ENCODE results near the gene DUX4. TPM values are rescaled to one million over a fixed set of nuclear protein-coding genes. Genes with fewer than 3 reads are reported as not detected.
"Not testable (repeated sequence)": the region's sequence is repeated elsewhere in the genome, so short reads cannot be mapped to it uniquely, and the experiment has no call there.

DUX4 gene
- not detected for polyA plus RNA-seq (2013, experiment 1 of 2)
- not detected for polyA plus RNA-seq (2013, experiment 2 of 2)

- not testable (repeated sequence) for H2AFZ ChIP-seq (ENCODE audit: low read length); H3K27me3 ChIP-seq (ENCODE audit: control insufficient read depth in 3 of 3, insufficient read depth in 3 of 3, low read depth in 1 of 3, low read length in 3 of 3); H3K9me3 ChIP-seq (replicated peaks in 1 of 2; ENCODE audit: control insufficient read depth in 2 of 2, insufficient read depth in 1 of 2, low read depth in 1 of 2, low read length in 2 of 2); H3K27ac ChIP-seq (replicated peaks; ENCODE audit: low read length); H3K4me3 ChIP-seq (ENCODE audit: low read length in 2 of 2); H2BK120ac ChIP-seq (ENCODE audit: low read depth, low read length); H3K18ac ChIP-seq (ENCODE audit: low read length); H4K91ac ChIP-seq (ENCODE audit: low read depth, low read length, poor library complexity); H3K4ac ChIP-seq (ENCODE audit: low read length); H2AK5ac ChIP-seq (ENCODE audit: low read depth, low read length); H3K9ac ChIP-seq (ENCODE audit: low read depth, low read length, poor library complexity); H3K4me1 ChIP-seq (ENCODE audit: control insufficient read depth in 2 of 2, insufficient read depth in 1 of 2, low read depth in 1 of 2, low read length in 2 of 2); DNase-seq (ENCODE audit: low spot score); H2BK5ac ChIP-seq (ENCODE audit: low read length); H3K14ac ChIP-seq (ENCODE audit: low read length); H3K36me3 ChIP-seq (replicated peaks in 1 of 2; ENCODE audit: control insufficient read depth in 2 of 2, insufficient read depth in 2 of 2, low read length in 2 of 2); H3K4me2 ChIP-seq (ENCODE audit: insufficient read depth, low read length, poor library complexity, severe bottlenecking); H3K23ac ChIP-seq (ENCODE audit: low read depth, low read length, poor library complexity); H3K79me1 ChIP-seq (ENCODE audit: low read depth, low read length); H4K8ac ChIP-seq (ENCODE audit: low read depth, low read length); H2BK12ac ChIP-seq (ENCODE audit: low read length); H2BK15ac ChIP-seq (ENCODE audit: low read length)
- WGBS, 2 donors (ENCODE audit: extremely low coverage in 2 of 2, insufficient read length in 2 of 2, insufficient replicate concordance in 1 of 2), result no CpG with 5 or more reads among the region's 32 CpGs
Observed at GRCh38 chr4:190173428-190173827, at the start of gene DUX4. Gene DUX4, plus strand, starts transcription at chr4:190173774. Its CDS starts 0 bp downstream, at chr4:190173774.

GRCh38 chr4:190175436-190175835, 1.9 kb downstream of the DUX4 start:
- not testable (repeated sequence) for H4K91ac ChIP-seq (ENCODE audit: low read depth, low read length, poor library complexity); H3K4me2 ChIP-seq (ENCODE audit: insufficient read depth, low read length, poor library complexity, severe bottlenecking); H2AK5ac ChIP-seq (ENCODE audit: low read depth, low read length); H3K14ac ChIP-seq (ENCODE audit: low read length); H2BK12ac ChIP-seq (ENCODE audit: low read length); H2BK120ac ChIP-seq (ENCODE audit: low read depth, low read length); H3K79me1 ChIP-seq (ENCODE audit: low read depth, low read length); H2AFZ ChIP-seq (ENCODE audit: low read length); H3K27ac ChIP-seq (replicated peaks; ENCODE audit: low read length); H3K9me3 ChIP-seq (replicated peaks in 1 of 2; ENCODE audit: control insufficient read depth in 2 of 2, insufficient read depth in 1 of 2, low read depth in 1 of 2, low read length in 2 of 2); H3K4me3 ChIP-seq (ENCODE audit: low read length in 2 of 2); H3K23ac ChIP-seq (ENCODE audit: low read depth, low read length, poor library complexity); H3K27me3 ChIP-seq (ENCODE audit: control insufficient read depth in 3 of 3, insufficient read depth in 3 of 3, low read depth in 1 of 3, low read length in 3 of 3); H3K4me1 ChIP-seq (ENCODE audit: control insufficient read depth in 2 of 2, insufficient read depth in 1 of 2, low read depth in 1 of 2, low read length in 2 of 2); H3K36me3 ChIP-seq (replicated peaks in 1 of 2; ENCODE audit: control insufficient read depth in 2 of 2, insufficient read depth in 2 of 2, low read length in 2 of 2); H2BK15ac ChIP-seq (ENCODE audit: low read length); H2BK5ac ChIP-seq (ENCODE audit: low read length); H3K4ac ChIP-seq (ENCODE audit: low read length); H3K9ac ChIP-seq (ENCODE audit: low read depth, low read length, poor library complexity); DNase-seq (ENCODE audit: low spot score); H4K8ac ChIP-seq (ENCODE audit: low read depth, low read length); H3K18ac ChIP-seq (ENCODE audit: low read length)
- no CpG with 5 or more reads among the region's 33 CpGs for WGBS, 2 donors (ENCODE audit: extremely low coverage in 2 of 2, insufficient read length in 2 of 2, insufficient replicate concordance in 1 of 2)

- H3K18ac ChIP-seq (ENCODE audit: low read length); H4K91ac ChIP-seq (ENCODE audit: low read depth, low read length, poor library complexity); H2BK12ac ChIP-seq (ENCODE audit: low read length); H2AFZ ChIP-seq (ENCODE audit: low read length); H3K27me3 ChIP-seq (ENCODE audit: control insufficient read depth in 3 of 3, insufficient read depth in 3 of 3, low read depth in 1 of 3, low read length in 3 of 3); H2BK15ac ChIP-seq (ENCODE audit: low read length); H3K9me3 ChIP-seq (replicated peaks in 1 of 2; ENCODE audit: control insufficient read depth in 2 of 2, insufficient read depth in 1 of 2, low read depth in 1 of 2, low read length in 2 of 2); H3K4me2 ChIP-seq (ENCODE audit: insufficient read depth, low read length, poor library complexity, severe bottlenecking); H2BK120ac ChIP-seq (ENCODE audit: low read depth, low read length); H2BK5ac ChIP-seq (ENCODE audit: low read length); H2AK5ac ChIP-seq (ENCODE audit: low read depth, low read length); H3K4me1 ChIP-seq (ENCODE audit: control insufficient read depth in 2 of 2, insufficient read depth in 1 of 2, low read depth in 1 of 2, low read length in 2 of 2); H3K79me1 ChIP-seq (ENCODE audit: low read depth, low read length); H3K14ac ChIP-seq (ENCODE audit: low read length); H3K4me3 ChIP-seq (ENCODE audit: low read length in 2 of 2); H3K36me3 ChIP-seq (replicated peaks in 1 of 2; ENCODE audit: control insufficient read depth in 2 of 2, insufficient read depth in 2 of 2, low read length in 2 of 2); DNase-seq (ENCODE audit: low spot score); H4K8ac ChIP-seq (ENCODE audit: low read depth, low read length); H3K23ac ChIP-seq (ENCODE audit: low read depth, low read length, poor library complexity); H3K27ac ChIP-seq (replicated peaks; ENCODE audit: low read length); H3K4ac ChIP-seq (ENCODE audit: low read length): not testable (repeated sequence)
- WGBS, 2 donors (ENCODE audit: extremely low coverage in 2 of 2, insufficient read length in 2 of 2, insufficient replicate concordance in 1 of 2), result no CpG with 5 or more reads among the region's 6 CpGs
- H3K9ac ChIP-seq (ENCODE audit: low read depth, low read length, poor library complexity), result peak overlapping the region; percentile 37
Observed at GRCh38 chr4:190177727-190178605, 4.4 kb downstream of the DUX4 start.

- DNase-seq (ENCODE audit: low spot score); H3K23ac ChIP-seq (ENCODE audit: low read depth, low read length, poor library complexity); H2BK5ac ChIP-seq (ENCODE audit: low read length); H3K27ac ChIP-seq (replicated peaks; ENCODE audit: low read length); H3K18ac ChIP-seq (ENCODE audit: low read length); H2AK5ac ChIP-seq (ENCODE audit: low read depth, low read length); H2AFZ ChIP-seq (ENCODE audit: low read length); H3K27me3 ChIP-seq (ENCODE audit: control insufficient read depth in 3 of 3, insufficient read depth in 3 of 3, low read depth in 1 of 3, low read length in 3 of 3); H3K9me3 ChIP-seq (replicated peaks in 1 of 2; ENCODE audit: control insufficient read depth in 2 of 2, insufficient read depth in 1 of 2, low read depth in 1 of 2, low read length in 2 of 2); H2BK15ac ChIP-seq (ENCODE audit: low read length); H3K4ac ChIP-seq (ENCODE audit: low read length); H3K4me1 ChIP-seq (ENCODE audit: control insufficient read depth in 2 of 2, insufficient read depth in 1 of 2, low read depth in 1 of 2, low read length in 2 of 2); H3K4me3 ChIP-seq (ENCODE audit: low read length in 2 of 2); H3K36me3 ChIP-seq (replicated peaks in 1 of 2; ENCODE audit: control insufficient read depth in 2 of 2, insufficient read depth in 2 of 2, low read length in 2 of 2); H3K14ac ChIP-seq (ENCODE audit: low read length); H3K4me2 ChIP-seq (ENCODE audit: insufficient read depth, low read length, poor library complexity, severe bottlenecking); H2BK120ac ChIP-seq (ENCODE audit: low read depth, low read length); H3K9ac ChIP-seq (ENCODE audit: low read depth, low read length, poor library complexity); H4K8ac ChIP-seq (ENCODE audit: low read depth, low read length); H3K79me1 ChIP-seq (ENCODE audit: low read depth, low read length); H4K91ac ChIP-seq (ENCODE audit: low read depth, low read length, poor library complexity); H2BK12ac ChIP-seq (ENCODE audit: low read length): not testable (repeated sequence)
- WGBS, 2 donors (ENCODE audit: extremely low coverage in 2 of 2, insufficient read length in 2 of 2, insufficient replicate concordance in 1 of 2), result no CpG with 5 or more reads among the region's 4 CpGs
Observed at GRCh38 chr4:190178606-190178990, 5.0 kb downstream of the DUX4 start.
